HFF-Myc (cell line): ENCODE measurements around the gene SLC12A9.

ENCODE experiments used
- DNase-seq: peaks from one replicate; pipeline ENCODE4 v3.0.0-alpha.2; 2011; ENCODE audit warnings: low read depth; ENCODE audit errors: extremely low read depth
- H3K4me3 ChIP-seq: replicated peaks from 2 replicates; pipeline ENCODE4 v1.5.1; 2011; ENCODE audit warnings: low read depth, mild to moderate bottlenecking, control low read depth, low read length
- CTCF ChIP-seq: IDR thresholded peaks from 2 replicates; pipeline ENCODE4 v1.5.1; 2012; ENCODE audit warnings: mild to moderate bottlenecking, low read depth, low read length, control low read depth; ENCODE audit errors: missing control alignments

Gene SLC12A9

GRCh38 chr7:100896732-100897608, 44.5 kb downstream of the SLC12A9 start:
- peak; percentile 67 for TF ChIP-seq CTCF
- DNase-seq: no peak
- H3K4me3 ChIP-seq: no peak overlapping the region

- DNase-seq: no peak
- no peak for TF ChIP-seq CTCF
- H3K4me3 ChIP-seq: no peak overlapping the region
These were observed 45.4 kb downstream of the SLC12A9 start for GRCh38 chr7:100897772-100898454.

DNA sequence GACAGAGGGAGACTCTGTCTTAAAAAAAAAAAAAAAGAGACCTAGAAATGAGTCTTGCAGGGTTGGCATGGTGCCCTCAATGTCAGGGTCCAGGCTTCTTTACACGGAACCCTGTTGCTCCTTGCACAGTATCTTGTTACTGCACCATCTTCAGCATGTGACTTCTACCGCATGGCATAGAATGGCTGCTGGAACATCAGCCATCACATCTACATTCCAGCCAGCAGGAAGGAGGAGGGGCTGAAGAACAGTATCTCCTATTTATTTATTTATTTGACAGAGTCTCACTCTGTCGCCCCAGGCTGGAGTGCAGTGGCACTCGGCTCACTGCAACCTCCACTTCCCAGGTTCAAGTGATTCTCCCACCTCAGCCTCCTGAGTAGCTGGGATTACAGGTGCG, 46.9 kb downstream of the SLC12A9 start:
- DNase-seq: no peak
- no peak for TF ChIP-seq CTCF
- H3K4me3 ChIP-seq: no peak overlapping the region

GRCh38 chr7:100900978-100901377, 48.5 kb downstream of the SLC12A9 start:
- H3K4me3 ChIP-seq: no peak overlapping the region
- DNase-seq: no peak
- no peak for TF ChIP-seq CTCF

DNA sequence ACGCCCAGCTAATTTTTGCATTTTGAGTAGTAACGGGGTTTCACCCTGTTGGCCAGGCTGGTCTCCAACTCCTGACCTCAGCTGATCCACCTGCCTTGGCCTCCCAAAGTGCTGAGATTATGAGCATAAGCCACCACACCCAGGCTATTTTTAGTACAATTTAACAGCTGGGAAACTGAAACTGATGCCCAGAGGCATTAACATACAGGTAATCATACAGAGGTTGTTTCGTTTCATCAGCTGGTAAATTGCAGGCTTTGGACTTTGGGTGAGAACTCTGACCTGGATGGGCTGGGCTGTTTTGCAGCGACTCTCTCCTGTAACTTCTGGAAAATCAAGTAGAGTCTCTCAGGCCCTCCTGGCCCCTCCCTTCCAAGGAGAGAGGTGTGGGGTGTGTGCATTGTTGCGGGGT, 49.4 kb downstream of the SLC12A9 start:
- DNase-seq: no peak
- no peak for TF ChIP-seq CTCF

DNA sequence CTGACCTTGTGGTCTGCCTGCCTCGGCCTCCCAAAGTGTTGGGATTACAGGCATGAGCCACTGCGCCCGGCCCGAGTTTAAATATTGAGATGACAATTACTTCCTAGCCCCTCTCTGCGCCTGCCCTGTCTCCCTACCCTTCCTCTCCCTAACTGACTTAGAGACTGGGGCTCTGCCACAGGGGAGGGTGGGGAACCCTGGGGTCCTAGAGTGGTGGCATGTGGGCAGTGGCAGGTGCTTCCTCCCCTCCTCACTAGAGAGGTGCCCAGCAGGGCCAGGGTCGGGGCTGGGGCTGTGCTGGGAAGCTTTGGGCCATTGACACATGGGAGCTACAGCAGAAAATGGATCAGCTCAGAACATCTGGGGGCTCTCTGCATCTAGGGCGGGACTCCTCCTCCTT, 50.1 kb downstream of the SLC12A9 start:
- DNase-seq: no peak
- no peak for TF ChIP-seq CTCF
- H3K4me3 ChIP-seq: no peak overlapping the region

More for the DNA sequence above, 49.4 kb downstream of the SLC12A9 start:
- no peak overlapping the region for H3K4me3 ChIP-seq
